GM18517 (cell line): ENCODE measurements around the gene BCAR3.

ENCODE experiments used
- ATAC-seq: cut with Tn5 transposase; IDR thresholded peaks from one replicate; pipeline ENCODE4 v1.9.1; 2021; ENCODE audit warnings: mild to moderate bottlenecking, moderate library complexity; ENCODE audit not compliant: unreplicated experiment

The BCAR3 gene

DNA sequence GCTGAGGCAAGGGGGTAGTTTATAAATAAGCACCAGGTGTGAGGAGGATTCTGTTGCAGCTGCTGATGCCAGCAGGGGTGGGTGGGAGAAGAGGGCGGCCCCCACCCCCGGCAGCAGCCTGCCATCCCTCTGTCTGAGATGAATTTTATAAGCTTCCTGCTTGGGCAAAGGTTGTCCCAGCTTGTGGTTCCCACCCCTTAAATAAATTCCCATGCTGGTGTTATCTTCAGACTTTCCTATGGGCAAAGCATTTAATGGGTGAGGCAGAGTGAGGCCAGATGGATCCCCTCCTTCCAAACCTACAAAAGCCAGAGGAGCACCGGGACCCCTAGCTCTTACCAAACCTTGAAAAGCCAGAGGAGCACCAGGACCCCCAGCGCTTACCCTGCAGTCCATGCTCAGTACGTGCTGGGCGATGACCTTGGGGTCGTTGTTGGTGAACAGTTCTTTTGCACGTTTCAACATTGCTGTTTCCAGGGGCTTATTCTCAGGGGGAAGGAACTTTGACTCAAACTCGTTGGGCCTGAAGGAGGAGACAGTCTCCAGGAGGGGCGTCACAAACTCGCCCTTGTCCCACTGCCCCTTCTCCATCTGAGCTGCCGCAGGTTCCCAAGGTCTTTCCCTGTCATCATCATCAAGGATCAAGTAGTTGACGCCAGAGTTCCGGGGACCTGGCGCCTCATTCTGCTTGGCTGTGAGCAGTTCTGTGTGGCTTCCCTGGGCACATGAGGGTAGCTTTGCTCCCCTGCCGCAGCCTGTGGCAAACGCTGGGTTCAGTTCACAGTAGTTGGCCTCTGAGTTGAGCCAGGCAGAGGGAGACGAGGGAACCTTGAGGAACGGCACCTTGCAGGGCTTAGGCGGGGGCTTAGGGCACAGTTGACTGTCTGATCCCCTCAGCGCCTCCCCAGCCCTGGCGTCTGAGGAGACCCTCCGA is 99.5 kb downstream of the BCAR3 start:
- no peak for ATAC-seq

DNA sequence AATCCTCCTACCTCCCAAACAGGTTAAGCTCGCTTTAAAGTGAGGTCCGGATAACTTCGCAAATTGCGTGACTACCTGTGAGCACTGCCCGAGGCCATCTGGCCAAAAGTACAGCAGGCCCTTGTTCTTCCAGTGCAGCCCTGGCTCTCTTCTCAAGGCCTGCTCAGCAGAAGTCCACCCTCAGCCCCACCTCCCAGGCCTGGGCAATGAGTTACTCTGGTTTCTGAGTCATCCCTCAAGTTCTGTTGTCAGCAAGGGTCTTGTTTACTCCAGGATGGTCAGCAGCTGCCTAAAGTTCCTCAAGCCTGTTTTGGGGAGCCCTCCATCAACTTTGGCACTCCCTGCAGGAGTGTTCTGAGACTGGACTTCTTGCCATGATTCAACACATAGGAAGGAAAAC is 101.7 kb downstream of the BCAR3 start:
- no peak for ATAC-seq

DNA sequence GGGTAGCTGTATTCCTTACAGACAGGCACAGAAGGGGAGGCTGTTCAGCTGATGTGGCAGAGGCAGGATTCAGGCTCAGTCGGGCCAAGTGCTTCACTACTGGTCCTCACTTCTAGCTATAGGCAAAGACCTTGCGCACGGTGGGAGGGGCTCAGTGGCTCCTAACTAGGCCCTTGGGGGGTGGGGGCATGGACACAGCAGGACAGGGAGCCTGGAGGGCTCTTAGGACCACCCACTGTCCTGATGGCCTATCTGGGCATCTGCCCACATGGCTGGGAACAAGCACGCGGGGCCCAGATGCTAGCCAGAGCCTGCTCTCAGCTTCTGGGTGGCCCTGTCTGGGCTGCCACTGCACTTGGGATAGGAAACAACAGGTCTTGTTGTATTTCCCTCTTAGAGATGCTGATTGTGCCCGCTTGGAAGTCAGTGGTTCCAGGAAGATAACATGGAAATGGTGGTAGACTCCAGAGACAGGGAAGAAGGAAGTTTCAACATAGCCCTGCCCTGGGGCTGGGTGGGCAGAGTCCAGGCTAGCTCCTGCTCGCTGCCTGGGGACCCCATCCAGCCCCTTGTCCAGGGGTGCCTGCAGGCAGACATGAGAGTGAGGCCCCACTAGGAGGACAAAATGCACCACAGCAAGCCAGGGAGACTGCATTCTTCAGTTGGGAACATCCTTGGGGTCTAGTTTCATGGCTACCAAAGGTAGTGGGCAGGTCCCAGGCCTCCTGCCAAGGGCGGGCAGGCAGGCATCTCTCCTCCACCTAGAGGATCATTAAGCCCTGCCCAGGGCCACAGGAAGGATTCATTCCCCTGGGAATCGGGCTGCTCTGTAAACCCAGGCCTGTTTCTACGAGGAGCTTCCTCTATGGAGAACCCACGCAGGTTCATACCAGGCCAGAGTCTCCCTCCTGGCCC is 102.5 kb downstream of the BCAR3 start:
- ATAC-seq, result no peak

DNA sequence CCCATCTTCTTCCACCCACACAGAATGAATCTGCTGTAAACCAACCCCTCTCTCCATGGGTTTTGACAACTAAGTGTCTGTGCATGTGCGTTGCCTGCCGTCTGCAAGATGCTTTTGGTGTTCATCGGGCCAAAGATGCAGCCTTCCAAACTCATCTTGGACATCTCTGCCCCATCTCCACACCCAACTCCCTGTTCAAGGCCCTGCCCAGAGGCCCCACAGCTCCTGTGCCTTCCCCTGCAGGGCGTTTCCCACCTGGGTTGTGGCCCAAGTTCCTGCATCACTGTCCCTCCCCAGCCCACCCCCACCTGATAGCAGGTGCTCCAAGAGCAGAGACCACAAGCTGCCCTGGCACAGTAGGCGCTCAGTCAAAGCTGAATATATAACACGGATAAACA is 103.2 kb downstream of the BCAR3 start:
- no peak for ATAC-seq

DNA sequence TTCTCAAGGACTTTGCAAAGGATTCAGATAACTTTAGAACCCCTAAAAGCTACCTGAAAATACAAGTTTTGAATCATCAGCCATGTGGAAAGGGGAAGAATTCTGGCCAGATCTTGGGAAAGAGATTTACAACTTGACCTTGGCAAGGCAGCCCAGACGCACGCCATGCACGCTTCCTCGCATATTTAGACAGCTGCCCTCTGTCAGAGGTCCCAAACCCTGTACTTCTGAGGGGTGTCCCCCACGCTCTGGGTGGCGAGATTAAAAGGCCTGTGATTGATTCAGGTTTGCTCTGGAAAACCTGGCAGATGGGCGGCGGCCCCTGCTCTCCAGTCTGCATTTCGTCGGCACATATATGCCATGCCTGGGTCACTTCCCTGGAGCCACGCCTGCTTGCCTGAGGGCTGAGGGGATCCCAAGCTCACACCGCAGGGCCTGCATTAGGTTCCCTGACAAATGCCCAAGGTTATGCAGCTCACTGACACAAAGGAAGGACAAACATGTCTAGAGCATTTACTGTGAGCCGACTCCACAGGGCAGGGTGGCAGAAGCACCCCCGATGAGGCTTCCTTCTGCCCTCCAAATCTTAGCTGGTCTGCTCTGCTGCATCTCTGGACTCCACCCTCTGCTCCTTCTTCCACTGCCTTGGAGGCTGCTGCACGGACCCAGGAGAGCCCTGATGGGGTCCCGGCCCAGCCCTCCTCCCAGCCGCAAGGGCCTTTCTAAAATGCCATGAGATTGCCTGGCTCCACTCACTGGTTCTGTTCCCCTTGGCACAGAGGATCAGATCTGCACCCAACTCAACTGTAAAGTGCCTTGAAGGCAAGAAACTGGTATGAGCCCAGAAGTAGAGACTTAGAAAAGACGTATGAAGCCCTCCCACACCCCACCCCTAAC is 103.9 kb downstream of the BCAR3 start:
- ATAC-seq, result no peak

DNA sequence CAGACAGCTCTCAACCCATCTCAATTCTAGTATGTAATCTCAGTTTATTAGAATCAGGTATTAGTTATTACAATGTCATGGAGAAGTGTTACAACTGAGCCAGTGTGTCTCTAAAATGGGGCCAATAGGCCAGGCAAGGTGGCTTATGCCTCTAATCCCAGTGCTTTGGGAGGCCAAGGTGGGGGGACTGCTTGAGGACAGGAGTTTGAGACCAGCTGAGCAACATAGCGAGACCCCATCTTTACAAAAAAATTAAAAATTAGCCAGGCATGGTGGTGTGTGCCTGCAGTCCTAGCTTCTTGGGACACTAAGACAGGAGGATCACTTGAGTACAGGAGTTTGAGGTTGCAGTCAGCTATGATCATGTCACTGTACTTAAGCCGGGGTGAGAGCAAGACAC is 104.9 kb downstream of the BCAR3 start:
- ATAC-seq, result no peak

DNA sequence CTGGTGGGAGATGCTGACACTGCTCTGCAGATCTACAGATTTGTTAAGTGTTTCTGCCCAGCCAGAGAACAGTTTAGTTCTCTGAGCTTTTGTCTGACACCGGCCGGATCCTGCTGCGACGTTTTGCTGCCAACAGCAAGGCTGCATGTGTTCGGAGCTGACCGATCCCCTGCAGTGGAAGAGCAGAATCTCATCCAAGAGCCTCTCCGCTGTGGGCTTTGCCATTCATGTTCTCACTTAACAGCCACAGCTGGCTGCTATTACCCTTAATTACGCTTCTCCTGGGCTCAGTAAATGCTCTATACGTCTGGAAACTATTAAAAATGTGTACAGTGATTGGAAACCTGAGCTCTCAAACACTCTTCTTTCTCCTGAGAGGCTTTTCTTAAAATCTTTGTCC is 105.3 kb downstream of the BCAR3 start:
- no peak for ATAC-seq

DNA sequence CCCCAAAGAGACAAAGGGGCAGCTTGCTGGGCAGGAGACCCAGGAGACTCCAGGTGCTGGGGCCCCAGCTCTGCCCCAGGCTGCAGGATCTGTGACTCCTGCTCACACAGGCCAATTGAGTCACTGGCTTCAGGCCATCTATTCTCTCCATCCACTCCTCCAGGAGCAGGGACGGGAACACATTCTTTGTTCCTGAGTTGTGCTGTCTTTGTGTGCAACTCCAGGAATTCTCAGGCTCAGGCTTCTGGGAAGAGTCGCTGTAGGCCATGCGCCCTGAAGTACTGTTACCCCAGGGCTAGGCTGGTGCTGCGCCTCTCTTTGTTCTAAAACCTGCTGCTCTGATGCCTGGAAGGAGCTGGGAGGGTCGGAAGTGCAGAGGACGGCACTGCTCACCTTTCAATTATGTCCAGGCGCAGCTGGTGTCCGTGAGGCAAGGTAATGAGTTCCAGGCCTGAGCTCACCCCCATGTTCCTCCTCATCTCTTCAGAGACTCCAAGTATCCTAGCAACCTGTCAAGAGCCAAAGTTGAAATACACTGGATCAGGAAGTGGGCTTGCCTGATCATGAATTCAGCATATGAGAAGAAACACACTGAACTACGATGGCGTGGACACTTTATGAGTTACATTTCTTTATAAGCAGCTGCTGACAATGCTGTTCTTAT is 105.9 kb downstream of the BCAR3 start:
- no peak for ATAC-seq

DNA sequence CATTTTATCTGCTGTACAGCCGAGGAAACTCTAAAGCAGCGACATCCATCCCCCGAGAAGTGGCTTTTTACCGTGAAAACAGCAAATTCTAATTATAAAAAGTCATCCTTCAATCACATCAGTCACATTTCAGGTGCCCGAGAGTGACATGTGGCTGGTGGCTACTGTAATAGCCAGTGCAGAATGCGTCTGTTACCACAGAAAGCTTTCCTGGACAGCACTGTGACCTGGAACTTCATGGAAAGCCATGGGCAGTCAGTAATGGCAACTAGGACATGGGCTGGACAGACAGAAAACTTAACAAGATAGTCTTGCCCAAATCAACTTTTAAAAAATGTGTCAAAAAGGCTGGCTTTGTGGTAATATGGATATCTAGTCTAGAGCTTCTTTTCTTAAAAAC is 106.6 kb downstream of the BCAR3 start:
- ATAC-seq, result no peak

DNA sequence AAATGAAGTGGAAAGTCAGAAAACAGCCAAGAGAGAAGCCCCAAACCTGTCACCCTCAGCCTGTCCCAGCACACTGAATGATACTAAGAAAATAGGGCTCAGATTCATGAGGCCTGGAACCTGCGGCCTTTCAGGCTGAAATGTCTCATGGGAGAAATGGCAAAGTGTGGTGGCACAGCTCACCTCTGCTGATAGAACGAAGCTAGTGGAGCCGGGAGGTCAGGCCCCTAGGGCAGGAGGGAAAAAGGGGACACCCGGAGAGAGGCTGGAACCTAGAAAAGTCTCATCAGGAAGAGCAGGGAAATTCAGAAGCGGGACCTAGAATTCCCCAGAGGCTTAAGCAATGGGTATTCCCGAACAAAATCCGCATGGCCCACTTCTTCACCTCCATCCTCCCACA is 107.1 kb downstream of the BCAR3 start:
- no peak for ATAC-seq

DNA sequence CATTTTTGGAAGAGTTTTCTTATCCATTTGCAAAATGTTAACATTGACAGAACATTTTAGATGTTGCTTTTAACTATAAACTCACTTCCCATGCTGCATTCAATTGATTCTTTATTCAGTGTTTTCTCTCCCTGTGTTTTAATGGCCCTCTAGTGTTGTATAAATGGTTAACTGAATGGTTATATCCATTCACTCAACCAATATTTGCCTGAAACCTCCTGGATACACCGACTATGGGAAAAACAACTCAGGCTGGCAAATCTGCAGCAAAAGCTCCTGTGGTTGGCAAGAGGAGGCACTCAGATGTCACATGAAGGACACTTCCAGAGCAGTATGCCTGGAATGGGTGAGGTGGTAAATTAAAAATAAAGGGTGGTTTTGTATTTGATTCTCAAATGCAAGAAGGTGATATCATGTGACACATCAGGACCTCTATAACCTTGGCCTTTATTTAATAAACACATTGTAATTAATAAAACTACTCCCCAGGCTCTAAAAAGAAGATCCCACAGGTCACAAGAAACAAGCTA is 107.6 kb downstream of the BCAR3 start:
- no peak for ATAC-seq

DNA sequence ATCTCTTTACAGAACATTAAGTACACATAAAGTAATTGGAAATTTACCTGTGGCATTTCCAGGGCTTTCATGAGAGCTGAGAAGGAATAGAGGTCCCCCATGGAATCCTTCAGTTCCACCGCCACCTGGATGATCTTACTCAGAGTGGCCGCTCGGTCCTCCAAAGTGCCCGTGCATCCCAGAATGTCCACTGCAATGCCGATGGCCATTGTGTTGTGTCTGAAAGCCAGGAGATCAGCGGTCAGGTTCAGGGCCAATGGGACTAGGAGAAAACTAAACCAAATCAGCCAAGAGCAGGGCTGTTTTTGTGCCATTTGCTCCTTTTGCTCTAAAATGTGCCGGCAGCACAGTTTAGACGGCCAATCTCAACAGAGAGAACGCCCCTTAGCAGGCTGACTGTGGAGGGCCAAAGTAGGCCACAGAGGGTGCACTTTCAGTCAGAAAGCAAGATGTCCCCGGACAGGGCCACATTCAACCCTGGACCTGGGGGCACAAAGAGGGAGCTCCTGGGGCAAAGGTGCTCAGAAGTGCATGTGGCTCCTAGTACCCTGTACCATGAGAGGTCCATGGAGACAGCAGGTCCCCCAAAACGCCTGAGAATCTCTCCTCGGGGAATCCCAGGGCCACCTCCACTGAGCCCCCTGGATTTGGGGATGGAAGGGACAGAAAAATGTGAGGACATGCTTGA is 109.9 kb downstream of the BCAR3 start:
- no peak for ATAC-seq

DNA sequence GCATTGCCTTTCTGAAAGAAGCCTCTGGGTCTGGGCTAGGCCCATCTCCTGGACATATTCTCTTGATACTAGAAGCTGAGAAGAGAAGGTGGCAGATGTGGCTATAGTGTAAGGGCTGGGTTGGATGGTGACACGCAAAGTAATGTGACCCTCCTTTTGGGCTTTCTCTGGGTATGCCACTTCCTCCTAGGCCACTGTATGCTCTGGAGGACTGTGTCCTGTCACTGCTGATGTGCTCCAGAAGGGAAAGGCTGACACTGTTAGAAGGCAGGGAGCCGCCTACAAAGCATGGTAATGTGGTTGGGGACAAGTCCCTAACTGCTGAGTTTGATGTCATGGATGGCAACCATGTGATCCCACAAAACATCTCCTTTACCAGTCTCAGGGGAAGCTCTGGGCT is 112.1 kb downstream of the BCAR3 start:
- no peak for ATAC-seq

DNA sequence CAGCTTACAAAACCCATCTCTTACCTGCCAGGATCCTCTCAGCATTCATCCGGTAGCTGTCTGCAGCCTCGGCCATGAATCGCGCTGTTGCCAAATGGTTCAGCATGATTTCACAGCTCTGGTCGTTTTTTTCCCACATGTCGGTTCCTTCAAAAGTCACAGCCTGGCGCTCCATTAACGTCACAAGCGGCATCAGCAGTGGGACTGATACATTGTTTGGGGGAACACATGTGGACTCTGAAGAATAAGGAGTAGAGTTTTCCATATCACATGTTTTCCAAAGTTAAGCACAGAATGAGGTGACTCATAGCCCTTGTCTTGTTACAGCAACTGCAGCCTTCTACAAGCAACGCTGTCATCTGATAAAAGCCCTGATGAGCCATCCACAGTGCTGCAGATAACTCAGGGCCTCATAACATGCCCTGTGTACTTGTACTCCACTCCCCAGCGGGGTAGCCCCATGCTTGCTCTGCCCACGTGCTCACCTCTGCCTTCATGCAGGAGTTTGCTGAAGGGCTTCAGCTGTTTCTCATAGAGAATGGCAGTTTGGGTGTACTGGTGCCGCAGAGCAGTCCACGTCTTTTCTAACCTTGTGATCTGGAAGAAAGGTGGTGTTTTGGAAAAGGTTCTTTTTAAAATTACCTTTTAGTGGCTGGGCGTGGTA is 114.2 kb downstream of the BCAR3 start:
- ATAC-seq, result no peak

DNA sequence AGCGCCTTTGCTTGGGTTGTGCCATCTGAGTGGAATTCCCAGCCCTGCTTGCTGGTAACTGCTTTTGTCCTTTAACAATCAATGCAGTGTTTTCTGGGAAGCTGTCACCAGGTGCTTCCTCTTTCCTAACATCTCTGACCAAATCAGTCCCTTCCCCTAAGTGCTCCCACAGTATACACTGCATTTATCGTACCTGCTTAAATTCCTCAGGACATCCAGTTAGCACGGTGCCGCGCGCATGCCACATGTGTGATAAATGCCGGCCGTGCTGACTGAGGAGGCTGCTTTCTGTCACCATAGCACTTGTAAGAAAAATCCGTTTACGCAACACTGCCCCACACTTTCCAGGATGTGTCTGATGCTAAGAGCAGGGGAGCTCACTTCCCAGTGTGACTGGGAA is 115.4 kb downstream of the BCAR3 start:
- no peak for ATAC-seq

DNA sequence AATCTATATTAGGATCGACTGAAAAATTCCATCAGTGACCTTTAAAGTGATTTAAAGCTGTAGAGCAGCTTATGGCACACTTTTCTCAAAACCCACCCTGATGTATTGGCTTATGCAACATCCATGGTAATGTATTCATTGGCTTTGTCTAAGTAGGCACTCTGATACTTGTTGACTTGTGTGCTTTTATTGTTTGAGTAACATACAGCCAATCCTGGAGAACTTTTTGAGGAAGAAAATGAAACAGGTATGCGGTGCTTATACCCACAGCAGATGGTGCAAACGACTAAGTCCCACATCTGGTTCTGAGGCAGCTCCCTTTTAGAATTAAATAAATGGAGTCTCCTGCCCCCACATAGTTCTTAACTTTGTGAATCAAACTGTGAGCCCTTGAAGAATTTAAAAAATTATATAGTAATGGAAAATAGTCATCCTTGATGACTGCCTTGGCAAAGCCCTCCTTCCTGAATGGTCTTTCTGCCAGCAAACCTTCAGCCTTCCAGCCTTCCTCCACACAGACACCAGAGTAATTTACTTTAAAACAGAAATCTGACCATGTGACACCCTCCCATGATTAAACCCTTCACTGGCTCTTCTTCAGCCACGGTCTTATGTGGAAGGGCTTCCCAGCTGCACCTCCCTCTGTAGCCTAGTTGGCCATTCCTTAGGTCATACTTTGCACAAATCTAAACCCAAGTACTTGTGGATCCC is 116.0 kb downstream of the BCAR3 start:
- ATAC-seq, result no peak

DNA sequence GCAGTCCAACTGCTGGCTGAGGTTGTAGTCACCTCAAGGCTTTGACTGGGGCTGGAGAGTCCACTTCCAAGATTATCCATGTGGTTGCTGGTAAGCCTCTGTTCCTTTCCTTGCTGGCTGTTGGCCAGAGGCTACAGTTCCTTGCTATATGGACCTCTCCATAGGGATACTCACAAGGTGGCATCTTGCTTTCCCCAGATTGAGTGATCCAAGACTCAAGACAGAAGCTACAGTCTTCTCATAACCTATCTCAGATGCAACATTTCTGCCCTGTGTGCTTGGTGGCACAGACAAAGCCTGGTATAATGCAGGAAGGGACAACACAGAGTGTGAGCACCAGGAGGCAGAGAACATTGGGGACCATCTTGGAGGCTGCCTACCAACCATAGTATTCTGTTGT is 121.9 kb downstream of the BCAR3 start:
- ATAC-seq, result no peak

DNA sequence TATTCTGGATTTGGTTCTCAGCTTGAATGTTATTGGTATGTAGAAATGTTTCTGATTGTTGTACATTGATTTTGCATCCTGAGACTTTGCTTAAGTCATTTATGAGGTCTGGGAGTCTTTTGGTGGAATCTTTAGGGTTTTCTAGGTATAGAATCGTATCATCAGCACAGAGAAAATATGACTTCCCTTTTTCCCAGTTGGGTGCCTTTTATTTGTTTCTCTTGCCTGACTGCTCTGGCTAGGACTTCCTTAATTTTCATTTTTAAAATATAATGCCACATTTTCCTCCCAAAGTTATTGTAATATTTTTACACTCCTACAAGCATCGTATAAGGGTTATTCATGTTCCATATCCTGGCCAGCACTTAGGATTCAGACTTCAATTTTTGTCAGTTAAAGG is 122.6 kb downstream of the BCAR3 start:
- ATAC-seq, result no peak
